GM21717 (cell line): Measurements from ENCODE around the gene SPDYE1.

Experiments used
- ATAC-seq: cut with Tn5 transposase; IDR thresholded peaks from one replicate; pipeline ENCODE4 v1.9.1; 2021; ENCODE audit warnings: mild to moderate bottlenecking, moderate library complexity; ENCODE audit not compliant: unreplicated experiment

Gene SPDYE1

DNA sequence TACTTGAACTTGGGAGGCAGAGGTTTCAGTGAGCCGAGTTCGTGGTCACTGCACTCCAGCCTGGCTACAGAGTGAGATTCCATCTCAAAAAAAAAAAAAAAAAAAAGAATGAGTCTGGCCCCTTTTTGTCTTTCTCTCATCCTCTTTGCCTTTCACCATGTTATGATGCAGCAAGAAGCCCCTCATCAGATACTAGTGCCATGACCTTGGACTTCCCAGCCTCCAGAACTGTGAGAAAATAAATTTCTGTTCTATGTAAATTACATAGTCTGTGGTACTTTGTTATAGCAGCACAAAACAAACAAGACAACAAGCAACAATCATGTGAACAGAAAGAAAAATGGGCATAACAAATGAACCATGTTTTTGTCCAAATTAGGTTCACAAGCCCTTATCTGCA, 44.5 kb downstream of the SPDYE1 start:
- no peak for ATAC-seq

DNA sequence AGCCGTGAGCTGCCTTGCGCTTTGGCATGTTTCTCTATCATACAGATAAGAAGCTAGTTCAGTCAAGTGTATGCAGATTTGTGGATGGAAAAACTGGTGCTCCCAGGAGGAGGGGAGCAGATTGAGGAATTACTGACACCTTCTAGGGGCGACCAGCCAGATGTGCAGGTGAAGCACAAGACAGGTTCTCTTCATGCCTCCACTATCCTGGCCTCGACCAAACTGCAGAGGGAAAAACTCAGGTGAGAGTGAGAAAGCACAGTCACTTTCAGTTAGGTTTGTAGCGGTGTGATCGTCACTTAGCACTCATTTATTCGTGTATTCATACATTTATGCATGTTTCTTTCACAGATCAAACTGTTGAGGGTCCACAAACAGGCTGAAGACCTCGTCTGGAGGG, 46.2 kb downstream of the SPDYE1 start:
- ATAC-seq: no peak

DNA sequence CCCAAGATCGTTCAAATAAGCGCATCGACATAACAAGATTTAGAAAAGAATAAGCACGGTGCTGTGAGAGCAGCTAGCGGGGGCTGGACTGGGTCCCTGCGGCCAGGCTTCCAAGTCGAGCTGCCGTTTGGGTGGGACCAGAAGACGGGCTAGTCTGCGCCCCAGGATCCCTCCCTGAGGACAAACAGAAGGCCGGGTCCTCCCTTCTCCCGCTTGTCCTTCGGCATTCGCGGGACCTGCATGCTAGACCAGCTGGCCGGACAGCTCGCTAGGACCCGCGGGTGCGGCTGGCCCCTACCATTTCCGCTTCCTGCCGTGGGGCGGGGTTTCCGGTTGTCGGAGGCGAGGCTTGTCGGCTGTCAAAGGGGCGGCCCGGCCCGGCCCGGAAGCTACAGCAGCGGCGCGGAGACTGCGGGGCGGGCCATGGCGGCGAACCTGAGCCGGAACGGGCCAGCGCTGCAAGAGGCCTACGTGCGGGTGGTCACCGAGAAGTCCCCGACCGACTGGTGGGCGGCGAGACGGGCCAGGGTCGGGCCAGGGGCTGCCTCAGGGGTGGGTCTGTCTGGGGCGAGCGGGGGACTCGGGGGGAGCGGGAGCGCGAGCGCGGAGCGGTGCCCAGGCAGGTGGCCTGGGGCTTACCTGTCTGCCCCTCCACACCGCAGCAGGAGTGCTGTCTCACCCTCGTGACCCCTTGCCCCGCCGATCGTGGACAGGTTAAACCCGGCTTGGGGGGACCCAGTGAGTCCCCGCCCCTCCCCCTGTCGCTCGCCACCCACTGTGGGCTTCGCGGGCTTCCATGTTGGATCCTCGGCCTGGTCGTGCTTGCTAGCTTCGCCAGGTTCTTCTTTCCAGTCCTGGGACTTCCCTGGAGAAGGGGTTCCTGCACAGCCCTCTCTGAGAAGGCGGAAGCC, 46.9 kb downstream of the SPDYE1 start, which contains the start of gene DBNL:
TSS of gene DBNL (plus strand) at position 388 of the 911 bp plus-strand sequence. CDS start at position 424, 36 bp downstream.
- ATAC-seq: peak; percentile 71

DNA sequence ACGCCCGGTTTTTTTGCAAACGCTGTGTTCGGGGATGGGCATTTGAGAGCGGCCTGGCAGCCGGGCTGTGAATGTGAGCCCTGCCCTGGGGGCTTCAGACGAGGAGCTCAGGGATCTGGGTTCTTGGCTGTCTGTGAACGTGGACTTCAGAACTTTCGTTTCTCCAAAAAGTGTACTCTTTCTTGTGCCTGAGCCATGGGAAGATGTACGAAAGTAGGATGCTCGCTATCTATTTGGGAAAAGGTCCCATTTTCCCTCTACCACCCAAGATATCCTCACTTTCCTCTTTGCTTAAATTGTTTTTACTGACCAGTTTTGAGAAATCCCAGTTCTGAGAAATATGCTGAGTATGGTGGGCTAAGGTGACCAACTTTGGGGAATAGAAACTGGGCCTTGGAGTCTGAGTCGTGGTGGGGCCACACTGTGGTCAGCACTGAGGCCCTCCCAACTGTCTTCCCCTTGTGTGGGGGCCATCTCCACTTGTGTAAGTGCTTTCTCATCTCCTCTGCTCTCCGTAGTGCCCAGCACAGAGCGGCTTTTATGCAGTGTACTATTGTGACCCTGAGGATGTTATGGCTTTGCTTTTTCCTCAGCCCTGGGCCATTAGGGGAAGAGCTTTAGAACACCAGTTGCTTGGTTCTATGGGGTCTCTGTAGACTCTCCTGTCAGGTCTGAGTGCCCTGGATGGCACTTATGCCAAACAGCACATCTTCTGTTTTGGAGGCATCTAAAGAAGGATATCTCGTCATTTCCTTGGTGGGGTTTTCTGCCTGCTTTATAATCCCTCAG, 47.7 kb downstream of the SPDYE1 start:
- no peak for ATAC-seq

DNA sequence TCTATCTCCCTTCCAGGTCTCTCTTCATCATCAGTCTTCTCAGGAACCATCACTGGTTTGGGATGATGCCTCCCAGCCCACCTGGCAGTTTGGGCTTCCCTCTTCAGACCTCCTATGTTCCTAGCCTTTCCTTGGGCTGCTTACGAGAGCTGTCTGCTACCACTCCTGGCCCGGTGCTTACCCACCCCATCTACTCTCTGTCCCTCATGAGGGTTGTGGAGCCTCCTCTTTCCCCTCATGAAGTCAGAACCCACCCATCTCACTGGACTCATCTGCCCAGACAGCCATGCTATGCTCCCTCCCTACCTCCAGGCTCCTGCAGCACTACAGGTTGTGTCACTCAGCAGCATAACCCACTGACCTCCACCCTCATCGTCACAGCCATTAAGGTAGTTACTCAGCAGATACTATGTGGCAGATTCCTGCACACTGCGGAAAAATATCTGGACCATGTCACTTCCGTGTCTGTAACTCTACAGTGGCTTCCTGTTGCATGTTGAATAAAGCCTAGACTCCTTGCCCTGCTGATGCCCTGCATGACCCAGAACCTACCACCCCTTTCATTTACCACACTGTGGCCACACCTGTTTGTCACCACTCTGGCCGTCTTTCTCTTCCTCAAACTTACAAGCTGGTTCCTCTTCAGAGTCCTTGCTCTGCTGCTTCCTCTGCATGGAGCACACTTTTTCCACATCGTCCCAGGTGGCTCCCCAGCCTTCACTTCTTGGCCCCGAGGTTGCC, 48.8 kb downstream of the SPDYE1 start:
- peak; percentile 55 for ATAC-seq

DNA sequence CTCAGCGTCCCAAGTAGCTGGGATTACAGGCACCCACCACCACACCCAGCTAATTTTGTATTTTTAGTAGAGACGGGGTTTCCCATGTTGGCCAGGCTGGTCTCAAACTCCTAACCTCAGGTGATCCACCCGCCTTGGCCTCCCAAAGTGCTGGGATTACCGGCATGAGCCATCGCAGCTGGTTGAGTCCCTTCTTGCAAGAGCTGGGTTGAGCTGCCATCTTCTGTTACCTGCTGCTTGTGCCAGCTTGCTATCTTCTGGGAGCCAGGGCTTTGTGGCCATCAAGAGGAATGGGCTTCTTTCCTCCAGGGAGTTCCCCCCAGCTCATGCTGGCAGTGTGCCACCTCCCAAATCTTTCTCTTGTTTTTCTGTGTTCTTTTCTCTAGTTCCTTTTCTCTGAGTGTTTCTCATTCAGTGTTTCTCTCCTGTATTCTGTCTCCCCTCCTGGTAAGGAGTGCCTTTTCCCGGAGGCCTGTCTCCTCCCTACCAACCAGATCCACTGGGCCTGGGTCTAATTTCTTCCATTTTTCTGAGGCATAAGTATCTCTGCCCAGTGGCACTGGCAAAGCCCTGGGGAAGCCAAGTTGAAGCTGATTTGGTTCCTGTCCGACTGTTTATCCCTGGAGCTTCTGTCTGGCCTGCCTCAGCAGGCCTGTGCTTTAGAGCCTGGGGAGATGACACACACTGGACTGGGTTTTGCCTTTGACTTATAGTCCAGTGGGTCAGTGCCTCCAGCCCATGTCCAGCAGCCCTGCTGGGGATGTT, 50.5 kb downstream of the SPDYE1 start:
- no peak for ATAC-seq

DNA sequence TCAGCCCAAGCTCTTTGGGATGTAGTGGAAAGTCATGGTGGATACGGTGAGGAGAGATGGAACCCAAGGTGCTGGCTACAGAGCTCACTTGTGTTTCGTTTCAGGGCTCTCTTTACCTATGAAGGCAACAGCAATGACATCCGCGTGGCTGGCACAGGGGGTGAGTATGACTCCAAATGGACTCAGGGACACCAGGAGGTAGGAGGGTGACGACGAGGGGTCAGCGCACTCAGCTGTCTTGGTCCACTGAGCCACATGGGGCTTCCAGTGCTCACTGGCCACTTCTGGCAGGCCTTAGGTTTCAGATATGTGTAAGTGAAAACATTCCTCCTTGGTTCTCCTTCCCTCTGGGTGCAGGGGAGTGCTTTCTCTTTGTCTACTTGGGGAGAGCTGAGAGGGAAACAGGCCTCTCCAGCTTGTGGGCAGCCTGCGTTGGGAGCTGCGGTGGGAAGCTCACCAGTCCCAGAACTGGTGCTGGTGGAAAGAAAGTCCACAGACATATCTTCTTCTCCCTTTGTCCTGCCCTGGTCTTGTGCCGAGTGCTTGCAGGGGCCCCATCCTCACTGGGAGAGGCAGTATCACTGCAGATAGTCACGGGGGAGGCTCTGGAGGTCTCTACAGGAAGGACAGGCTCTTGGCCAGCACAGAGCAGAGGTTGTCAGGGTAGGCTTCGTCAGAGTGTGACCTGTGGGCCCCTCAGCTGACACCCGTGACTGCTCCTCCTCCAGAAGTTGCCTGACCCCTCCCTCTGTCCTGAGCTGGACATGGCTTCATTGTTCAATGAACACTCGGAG, 52.6 kb downstream of the SPDYE1 start:
- ATAC-seq: no peak

DNA sequence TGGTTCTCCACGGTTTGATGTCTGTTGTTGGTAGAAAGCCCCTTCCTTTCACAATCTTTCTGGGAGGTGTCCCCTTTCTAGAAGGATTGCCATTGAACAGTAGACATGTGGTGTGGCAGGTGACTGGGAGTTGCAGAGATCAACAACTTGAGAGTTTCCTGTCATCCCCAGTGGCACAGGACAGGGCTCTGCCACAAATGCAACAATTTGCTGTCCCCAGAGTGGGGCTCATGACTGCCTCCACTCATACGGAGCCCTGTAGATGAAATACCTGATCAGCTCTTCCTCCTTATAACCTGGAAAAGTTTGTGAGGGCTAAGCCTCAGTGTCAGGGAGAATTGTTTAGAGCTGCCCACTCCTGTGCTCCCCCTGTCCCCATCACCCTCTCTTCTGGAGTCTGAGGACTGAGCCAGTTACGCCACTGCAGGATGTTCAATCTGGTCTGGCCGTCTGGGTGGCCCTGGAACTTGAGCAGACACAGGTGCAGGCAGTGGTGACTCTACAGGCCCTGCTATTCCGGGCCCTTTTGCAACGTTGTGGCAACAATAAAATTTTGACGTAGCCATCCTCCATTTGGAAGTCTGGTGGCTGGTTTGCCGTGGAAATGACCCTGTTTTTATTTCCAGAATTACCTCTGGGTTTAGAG, 53.3 kb downstream of the SPDYE1 start:
- no peak for ATAC-seq

DNA sequence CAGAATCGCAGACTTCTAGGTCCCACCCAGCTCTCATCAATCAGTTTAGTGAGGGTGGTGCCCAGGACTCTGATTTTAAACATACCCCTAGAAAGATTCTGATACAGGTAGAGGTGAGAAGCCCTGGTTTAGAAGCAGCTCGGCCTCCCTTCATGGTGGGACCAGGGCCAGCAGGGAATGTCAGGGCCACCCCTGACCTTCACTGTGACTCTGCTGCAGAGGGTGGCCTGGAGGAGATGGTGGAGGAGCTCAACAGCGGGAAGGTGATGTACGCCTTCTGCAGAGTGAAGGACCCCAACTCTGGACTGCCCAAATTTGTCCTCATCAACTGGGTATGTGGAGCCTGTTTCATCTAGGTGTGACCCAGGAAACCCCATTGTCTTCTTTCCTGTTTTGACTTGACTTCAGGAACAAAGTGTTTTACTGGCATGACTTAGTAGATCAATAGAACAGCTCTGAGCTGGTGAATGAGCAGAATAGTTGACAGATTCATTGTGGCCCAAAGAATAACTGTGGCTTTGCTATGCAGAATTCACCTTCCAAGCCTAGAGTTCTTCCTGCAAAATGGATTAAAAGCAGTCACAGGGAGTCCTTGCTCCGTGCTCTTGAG, 54.0 kb downstream of the SPDYE1 start:
- no peak for ATAC-seq

DNA sequence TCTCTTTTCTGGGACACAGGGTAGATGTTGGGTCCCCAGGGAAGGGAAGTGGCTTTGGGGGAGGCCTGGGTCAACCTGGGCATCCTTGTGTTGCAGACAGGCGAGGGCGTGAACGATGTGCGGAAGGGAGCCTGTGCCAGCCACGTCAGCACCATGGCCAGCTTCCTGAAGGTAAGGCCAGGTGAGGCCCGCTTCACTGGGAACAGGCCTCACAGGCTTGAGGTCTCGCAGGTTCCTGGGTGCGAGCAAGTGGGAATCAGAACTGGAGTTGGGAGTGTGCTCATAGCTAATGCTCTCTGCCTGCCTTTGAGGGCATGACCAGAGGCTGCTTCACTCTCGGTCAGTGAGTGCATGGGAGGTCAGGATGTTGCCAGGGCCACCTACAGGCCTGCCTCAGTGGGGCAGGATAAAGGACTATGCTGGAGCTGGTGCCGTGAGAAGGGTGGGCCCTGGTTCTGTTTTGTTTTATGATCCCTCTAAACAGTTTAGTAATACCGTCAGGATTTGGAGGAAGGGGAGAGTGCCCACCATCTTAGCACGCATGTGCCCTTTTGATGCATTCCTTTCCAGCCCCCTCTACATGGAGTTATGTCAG, 55.2 kb downstream of the SPDYE1 start:
- ATAC-seq: no peak

DNA sequence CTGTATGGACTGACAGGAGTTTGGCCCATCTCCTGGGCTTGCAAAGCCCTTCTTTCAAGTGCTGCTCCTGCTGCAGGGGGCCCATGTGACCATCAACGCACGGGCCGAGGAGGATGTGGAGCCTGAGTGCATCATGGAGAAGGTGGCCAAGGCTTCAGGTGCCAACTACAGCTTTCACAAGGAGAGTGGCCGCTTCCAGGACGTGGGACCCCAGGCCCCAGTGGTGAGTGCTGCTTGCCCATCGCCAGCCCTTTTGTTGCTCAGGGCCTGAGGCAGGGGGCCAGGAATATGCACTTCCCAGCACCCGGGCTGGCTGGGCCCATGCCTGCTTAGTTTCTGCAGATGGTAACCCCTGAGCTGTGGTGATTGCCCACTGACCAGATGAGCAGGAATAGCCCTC, 59.0 kb downstream of the SPDYE1 start:
- no peak for ATAC-seq

DNA sequence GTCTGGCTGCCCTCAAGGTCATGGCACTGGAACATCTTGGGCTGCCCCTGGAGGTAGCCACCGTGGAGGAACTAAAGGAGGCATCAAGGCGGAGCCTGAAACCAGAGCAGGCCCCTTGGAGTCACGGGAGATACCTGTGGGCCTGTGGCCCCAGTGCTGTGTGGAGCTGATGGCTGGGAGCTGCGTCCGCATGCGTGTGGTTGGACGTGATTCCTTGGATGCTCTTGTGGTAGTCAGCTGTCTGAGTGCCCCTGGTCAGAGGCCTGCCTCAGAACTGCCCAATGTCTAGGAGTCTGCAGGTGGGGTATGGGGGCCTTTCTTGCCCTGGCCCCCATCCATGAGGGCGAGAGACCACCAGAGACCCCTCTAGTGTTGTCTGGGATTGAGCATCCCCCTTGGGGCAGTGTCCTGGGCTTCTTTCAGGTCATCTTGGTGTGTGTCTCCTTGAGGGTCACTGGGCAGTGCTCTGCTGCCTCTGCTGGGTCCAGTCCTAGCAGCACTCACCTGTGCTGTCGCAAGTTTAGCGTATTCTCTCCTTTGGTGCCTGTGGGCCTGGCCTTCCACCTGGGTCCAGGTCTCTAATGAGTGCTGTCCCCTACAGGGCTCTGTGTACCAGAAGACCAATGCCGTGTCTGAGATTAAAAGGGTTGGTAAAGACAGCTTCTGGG, 59.6 kb downstream of the SPDYE1 start:
- no peak for ATAC-seq

DNA sequence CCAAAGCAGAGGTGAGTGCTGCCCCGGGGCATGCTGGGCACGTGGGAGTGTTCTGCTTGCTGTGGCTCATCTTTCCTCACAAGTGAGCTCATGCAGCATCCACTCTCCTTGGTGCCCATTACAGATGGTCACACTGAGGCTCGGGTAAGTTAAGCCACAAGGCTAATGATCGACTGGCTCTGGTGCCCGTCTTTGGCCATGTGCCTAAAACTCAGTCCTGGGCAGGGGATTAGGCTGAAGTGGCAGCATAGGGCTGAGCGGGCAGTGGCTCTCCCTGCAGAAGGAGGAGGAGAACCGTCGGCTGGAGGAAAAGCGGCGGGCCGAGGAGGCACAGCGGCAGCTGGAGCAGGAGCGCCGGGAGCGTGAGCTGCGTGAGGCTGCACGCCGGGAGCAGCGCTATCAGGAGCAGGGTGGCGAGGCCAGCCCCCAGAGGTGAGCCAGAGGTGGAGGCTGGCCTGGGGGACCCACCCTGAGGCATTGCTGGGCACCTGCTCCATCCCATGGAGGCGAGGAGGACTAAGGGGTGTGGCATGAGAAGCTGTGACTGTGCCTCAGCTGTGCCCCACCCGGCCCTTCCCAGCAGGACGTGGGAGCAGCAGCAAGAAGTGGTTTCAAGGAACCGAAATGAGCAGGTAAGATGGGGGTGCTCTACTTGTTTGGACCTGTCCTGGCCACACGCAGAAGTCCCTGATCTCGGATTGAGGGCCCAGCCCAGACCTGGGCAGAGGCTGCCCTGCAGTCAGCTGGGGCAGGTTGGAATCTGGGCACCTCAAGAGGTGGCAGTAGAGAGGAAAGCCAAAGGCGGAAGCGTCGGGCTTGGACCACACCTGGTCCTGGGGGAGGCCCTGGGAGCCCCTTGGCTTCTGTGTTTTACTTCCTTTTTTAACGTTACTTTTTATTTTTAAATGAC, 60.4 kb downstream of the SPDYE1 start:
- ATAC-seq: no peak

DNA sequence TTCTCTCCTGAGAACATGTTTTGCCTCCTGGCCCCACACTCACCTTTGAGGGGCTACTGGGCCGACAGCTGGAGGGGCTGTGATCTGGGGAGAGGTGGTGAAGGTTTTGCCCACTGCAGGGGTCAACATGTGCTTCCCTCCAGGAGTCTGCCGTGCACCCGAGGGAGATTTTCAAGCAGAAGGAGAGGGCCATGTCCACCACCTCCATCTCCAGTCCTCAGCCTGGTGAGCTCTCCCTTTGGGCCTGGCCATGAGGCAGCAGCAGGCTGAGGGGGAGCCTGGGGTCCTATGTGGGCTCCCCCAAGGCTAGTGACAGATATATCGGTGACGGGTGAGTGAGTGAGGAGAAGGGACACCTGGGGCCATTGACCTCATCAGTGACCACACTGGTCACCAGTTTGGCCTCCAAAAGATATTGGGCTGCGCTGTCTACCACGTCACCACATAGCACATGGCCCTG, 61.1 kb downstream of the SPDYE1 start:
- no peak for ATAC-seq

DNA sequence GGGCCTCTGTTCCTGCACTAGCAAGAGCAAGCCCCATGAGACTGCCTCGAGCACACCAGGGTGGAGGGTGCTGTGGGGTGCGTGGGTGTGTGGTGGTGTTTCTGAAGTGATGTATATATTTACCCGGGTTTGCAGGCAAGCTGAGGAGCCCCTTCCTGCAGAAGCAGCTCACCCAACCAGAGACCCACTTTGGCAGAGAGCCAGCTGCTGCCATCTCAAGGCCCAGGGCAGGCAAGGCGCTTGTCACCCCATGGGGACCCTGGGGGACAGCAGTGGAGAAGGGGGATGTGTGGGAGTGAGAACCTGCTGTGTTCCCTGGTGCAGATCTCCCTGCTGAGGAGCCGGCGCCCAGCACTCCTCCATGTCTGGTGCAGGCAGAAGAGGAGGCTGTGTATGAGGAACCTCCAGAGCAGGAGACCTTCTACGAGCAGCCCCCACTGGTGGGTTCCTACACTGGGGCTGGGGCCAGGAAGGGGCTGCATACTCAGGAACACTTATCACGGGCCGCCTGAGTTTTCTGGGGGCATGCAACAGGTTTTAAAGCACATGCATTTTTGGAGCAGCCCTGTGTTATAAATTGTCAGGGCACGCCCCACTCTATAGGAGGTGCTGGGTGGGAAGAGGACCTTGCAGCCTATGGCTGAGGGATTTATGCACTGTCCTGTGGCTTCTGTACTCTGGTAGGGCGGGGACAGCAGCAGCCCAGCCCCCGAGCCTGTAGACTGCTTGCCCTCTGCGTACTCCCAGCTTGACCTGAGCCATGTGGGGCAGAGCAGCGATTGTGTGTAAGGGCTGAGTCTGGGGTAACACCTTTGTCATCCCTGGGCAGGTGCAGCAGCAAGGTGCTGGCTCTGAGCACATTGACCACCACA, 61.8 kb downstream of the SPDYE1 start:
- no peak for ATAC-seq
